Measurements from ENCODE around the gene DHRSX.

Gene DHRSX

GRCh38 chrX:2446815-2447214 lies 54.0 kb downstream of the DHRSX start:
- Mint-ChIP-seq H3K9me3 (peaks cover 0 to 3% of the 10 kb centered on the region in 2 donors), H3K27me3 (no peaks in the 10 kb centered on the region), H3K4me1 (ENCODE audit: low read depth in 2 of 2) (peaks cover 8 to 29% of the 10 kb centered on the region in 2 donors), H3K27ac (no peak overlapping the region), H3K36me3 (ENCODE audit: insufficient read depth) (peaks cover 10% of the 10 kb centered on the region), H3K4me3 (no peak overlapping the region)
- DNase-seq (no peak), ATAC-seq (replicated peaks) (no peak)

GRCh38 chrX:2445662-2446623 lies 54.8 kb downstream of the DHRSX start:
- no peaks in the 10 kb centered on the region for H3K27me3 Mint-ChIP-seq
- ATAC-seq (replicated peaks) (no peak), DNase-seq (no peak)
- H3K4me1 Mint-ChIP-seq (ENCODE audit: low read depth in 2 of 2) = peaks cover 5 to 23% of the 10 kb centered on the region in 2 donors
- no peak overlapping the region for H3K27ac Mint-ChIP-seq
- H3K9me3 Mint-ChIP-seq = peaks cover 0 to 3% of the 10 kb centered on the region in 2 donors
- no peak overlapping the region for H3K4me3 Mint-ChIP-seq
- peaks cover 6% of the 10 kb centered on the region for H3K36me3 Mint-ChIP-seq (ENCODE audit: insufficient read depth)

GRCh38 chrX:2442694-2443093 lies 58.1 kb downstream of the DHRSX start:
- H3K27ac Mint-ChIP-seq = no peak overlapping the region

GRCh38 chrX:2441466-2441865 lies 59.3 kb downstream of the DHRSX start:
- H3K4me3 Mint-ChIP-seq = no peak overlapping the region
- no peaks in the 10 kb centered on the region for H3K27me3 Mint-ChIP-seq
- no peaks in the 10 kb centered on the region for H3K9me3 Mint-ChIP-seq
- ATAC-seq (replicated peaks) (no peak), DNase-seq (no peak)
- peaks cover 10 to 25% of the 10 kb centered on the region in 2 donors for H3K4me1 Mint-ChIP-seq (ENCODE audit: low read depth in 2 of 2)
- peaks cover 9% of the 10 kb centered on the region for H3K36me3 Mint-ChIP-seq (ENCODE audit: insufficient read depth)
- no peak overlapping the region for H3K27ac Mint-ChIP-seq

More at GRCh38 chrX:2442694-2443093, 58.1 kb downstream of the DHRSX start:
- peaks cover 0 to 3% of the 10 kb centered on the region in 2 donors for H3K9me3 Mint-ChIP-seq
- no peaks in the 10 kb centered on the region for H3K27me3 Mint-ChIP-seq
- ATAC-seq (replicated peaks) = no peak
- no peak overlapping the region for H3K4me3 Mint-ChIP-seq
- no peak for DNase-seq
- peaks cover 10 to 22% of the 10 kb centered on the region in 2 donors for H3K4me1 Mint-ChIP-seq (ENCODE audit: low read depth in 2 of 2)
- peaks cover 9% of the 10 kb centered on the region for H3K36me3 Mint-ChIP-seq (ENCODE audit: insufficient read depth)

- no peaks in the 10 kb centered on the region for H3K9me3 Mint-ChIP-seq
- ATAC-seq (replicated peaks) (no peak), DNase-seq (no peak)
- peaks cover 10% of the 10 kb centered on the region for H3K36me3 Mint-ChIP-seq (ENCODE audit: insufficient read depth)
- no peaks in the 10 kb centered on the region for H3K27me3 Mint-ChIP-seq
- H3K4me3 Mint-ChIP-seq = no peak overlapping the region
- peaks cover 10 to 25% of the 10 kb centered on the region in 2 donors for H3K4me1 Mint-ChIP-seq (ENCODE audit: low read depth in 2 of 2)
- H3K27ac Mint-ChIP-seq = no peak overlapping the region
Observed at GRCh38 chrX:2439613-2440012, 61.2 kb downstream of the DHRSX start.

GRCh38 chrX:2435465-2435864 lies 65.3 kb downstream of the DHRSX start:
- ATAC-seq (replicated peaks) = no peak
- no peak overlapping the region for H3K27ac Mint-ChIP-seq
- no peak for DNase-seq
- H3K9me3 Mint-ChIP-seq = peaks cover 0 to 3% of the 10 kb centered on the region in 2 donors
- peaks cover 11% of the 10 kb centered on the region for H3K36me3 Mint-ChIP-seq (ENCODE audit: insufficient read depth)
- H3K27me3 Mint-ChIP-seq = no peaks in the 10 kb centered on the region
- H3K4me3 Mint-ChIP-seq = no peak overlapping the region
- H3K4me1 Mint-ChIP-seq (ENCODE audit: low read depth in 2 of 2) = peaks cover 1 to 11% of the 10 kb centered on the region in 2 donors

GRCh38 chrX:2434270-2435163 lies 66.3 kb downstream of the DHRSX start:
- H3K4me1 Mint-ChIP-seq (ENCODE audit: low read depth in 2 of 2) = peaks cover 0 to 10% of the 10 kb centered on the region in 2 donors
- DNase-seq = no peak
- H3K36me3 Mint-ChIP-seq (ENCODE audit: insufficient read depth) = peaks cover 7% of the 10 kb centered on the region
- no peaks in the 10 kb centered on the region for H3K27me3 Mint-ChIP-seq
- no peak overlapping the region for H3K27ac Mint-ChIP-seq
- no peak overlapping the region for H3K4me3 Mint-ChIP-seq
- no peak for ATAC-seq (replicated peaks)
- peaks cover 0 to 3% of the 10 kb centered on the region in 2 donors for H3K9me3 Mint-ChIP-seq

- no peak overlapping the region for H3K27ac Mint-ChIP-seq
- no peak overlapping the region for H3K4me3 Mint-ChIP-seq
- peaks cover 3% of the 10 kb centered on the region for H3K36me3 Mint-ChIP-seq (ENCODE audit: insufficient read depth)
- H3K9me3 Mint-ChIP-seq = peaks cover 0 to 4% of the 10 kb centered on the region in 2 donors
- H3K4me1 Mint-ChIP-seq (ENCODE audit: low read depth in 2 of 2) = peaks cover 0 to 1% of the 10 kb centered on the region in 2 donors
- H3K27me3 Mint-ChIP-seq = no peaks in the 10 kb centered on the region
- ATAC-seq (replicated peaks) (no peak), DNase-seq (no peak)
Observed at GRCh38 chrX:2432298-2432863, 68.4 kb downstream of the DHRSX start.

GRCh38 chrX:2430265-2430825 lies 70.4 kb downstream of the DHRSX start:
- H3K4me1 Mint-ChIP-seq (ENCODE audit: low read depth in 2 of 2) = peaks cover 0 to 3% of the 10 kb centered on the region in 2 donors
- H3K36me3 Mint-ChIP-seq (ENCODE audit: insufficient read depth) = peaks cover 5% of the 10 kb centered on the region
- DNase-seq = no peak

GRCh38 chrX:2427737-2428136 lies 73.0 kb downstream of the DHRSX start:
- Mint-ChIP-seq H3K27me3 (no peaks in the 10 kb centered on the region), H3K27ac (no peak overlapping the region), H3K4me1 (ENCODE audit: low read depth in 2 of 2) (peaks cover 0 to 3% of the 10 kb centered on the region in 2 donors), H3K9me3 (peaks cover 0 to 4% of the 10 kb centered on the region in 2 donors), H3K4me3 (no peak overlapping the region), H3K36me3 (ENCODE audit: insufficient read depth) (peaks cover 2% of the 10 kb centered on the region)
- DNase-seq (no peak), ATAC-seq (replicated peaks) (no peak)

More at GRCh38 chrX:2430265-2430825, 70.4 kb downstream of the DHRSX start:
- H3K9me3 Mint-ChIP-seq = peaks cover 0 to 4% of the 10 kb centered on the region in 2 donors
- no peaks in the 10 kb centered on the region for H3K27me3 Mint-ChIP-seq
- ATAC-seq (replicated peaks) = no peak
- H3K27ac Mint-ChIP-seq = no peak overlapping the region
- H3K4me3 Mint-ChIP-seq = no peak overlapping the region

- DNase-seq (no peak), ATAC-seq (replicated peaks) (no peak)
- H3K9me3 Mint-ChIP-seq = peaks cover 0 to 4% of the 10 kb centered on the region in 2 donors
- H3K4me1 Mint-ChIP-seq (ENCODE audit: low read depth in 2 of 2) = peaks cover 0 to 3% of the 10 kb centered on the region in 2 donors
- no peak overlapping the region for H3K4me3 Mint-ChIP-seq
- no peaks in the 10 kb centered on the region for H3K27me3 Mint-ChIP-seq
- H3K36me3 Mint-ChIP-seq (ENCODE audit: insufficient read depth) = peaks cover 2% of the 10 kb centered on the region
- H3K27ac Mint-ChIP-seq = peak overlapping the region in 1 of 2 donors; percentile 11
Observed at GRCh38 chrX:2427147-2427546, 73.6 kb downstream of the DHRSX start.

GRCh38 chrX:2426289-2426882 lies 74.4 kb downstream of the DHRSX start:
- peak overlapping the region in 1 of 2 donors; percentile 11 for H3K27ac Mint-ChIP-seq
- H3K36me3 Mint-ChIP-seq (ENCODE audit: insufficient read depth) = peaks cover 4% of the 10 kb centered on the region
- H3K9me3 Mint-ChIP-seq = peaks cover 0 to 2% of the 10 kb centered on the region in 2 donors
- no peak overlapping the region for H3K4me3 Mint-ChIP-seq
- H3K27me3 Mint-ChIP-seq = no peaks in the 10 kb centered on the region
- peaks cover 0 to 3% of the 10 kb centered on the region in 2 donors for H3K4me1 Mint-ChIP-seq (ENCODE audit: low read depth in 2 of 2)
- DNase-seq (no peak), ATAC-seq (replicated peaks) (no peak)

Measured in effector memory CD8-positive, alpha-beta T cell (primary cell).